GM12872 (cell line): Measurements from ENCODE around the gene SLC25A19.
A peak's percentile ranks its signal among the peaks of the same experiment; 100 is the strongest.

Source experiments
- TF ChIP-seq, protein P1 (sequence below): IDR thresholded peaks from 3 replicates; pipeline ENCODE4 v1.5.1; 2011; ENCODE audit warnings: low read depth, mild to moderate bottlenecking, low read length, moderate library complexity; ENCODE audit not compliant: insufficient read depth

SLC25A19 gene

DNA sequence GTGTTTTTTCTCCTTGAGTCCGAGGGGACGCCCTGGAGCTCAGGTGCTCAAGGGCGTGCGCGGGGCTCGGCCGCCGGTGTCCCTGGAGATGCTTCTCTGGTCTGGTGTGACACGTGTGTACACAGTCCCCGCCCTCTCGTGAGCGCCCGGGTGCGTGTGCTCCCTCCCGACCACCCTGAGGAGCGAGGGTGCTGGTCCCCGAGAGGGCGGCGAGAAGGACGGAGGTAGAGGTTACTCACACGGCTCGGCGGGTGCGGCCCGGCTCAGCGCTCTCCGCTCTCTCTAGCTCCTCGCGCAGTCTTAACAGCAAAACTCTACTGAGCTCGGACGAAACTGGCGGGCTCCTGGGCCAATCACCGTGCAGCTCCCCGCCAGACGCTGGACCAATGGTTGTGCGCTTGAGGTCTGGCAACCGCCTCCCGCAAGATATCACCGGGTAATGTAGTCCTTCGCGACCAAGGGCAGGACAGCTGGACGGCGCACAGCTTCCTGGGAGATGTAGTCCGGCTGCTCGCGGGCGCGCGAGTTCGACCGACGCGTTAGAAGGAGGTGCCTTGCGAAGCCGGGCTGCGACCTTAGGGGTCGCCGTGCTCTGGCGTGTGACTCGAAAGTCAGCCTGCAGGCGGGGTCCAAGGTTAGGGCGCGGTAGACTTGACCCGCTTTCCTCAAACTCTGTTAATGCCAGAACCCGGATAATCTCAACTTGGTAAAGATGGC is at the start of gene SLC25A19:
TSS of gene SLC25A19 (minus strand) at position 319 of the 717 bp plus-strand sequence. CDS start 2,669 bp downstream, outside the sequence.
- TF ChIP-seq, protein P1, sequence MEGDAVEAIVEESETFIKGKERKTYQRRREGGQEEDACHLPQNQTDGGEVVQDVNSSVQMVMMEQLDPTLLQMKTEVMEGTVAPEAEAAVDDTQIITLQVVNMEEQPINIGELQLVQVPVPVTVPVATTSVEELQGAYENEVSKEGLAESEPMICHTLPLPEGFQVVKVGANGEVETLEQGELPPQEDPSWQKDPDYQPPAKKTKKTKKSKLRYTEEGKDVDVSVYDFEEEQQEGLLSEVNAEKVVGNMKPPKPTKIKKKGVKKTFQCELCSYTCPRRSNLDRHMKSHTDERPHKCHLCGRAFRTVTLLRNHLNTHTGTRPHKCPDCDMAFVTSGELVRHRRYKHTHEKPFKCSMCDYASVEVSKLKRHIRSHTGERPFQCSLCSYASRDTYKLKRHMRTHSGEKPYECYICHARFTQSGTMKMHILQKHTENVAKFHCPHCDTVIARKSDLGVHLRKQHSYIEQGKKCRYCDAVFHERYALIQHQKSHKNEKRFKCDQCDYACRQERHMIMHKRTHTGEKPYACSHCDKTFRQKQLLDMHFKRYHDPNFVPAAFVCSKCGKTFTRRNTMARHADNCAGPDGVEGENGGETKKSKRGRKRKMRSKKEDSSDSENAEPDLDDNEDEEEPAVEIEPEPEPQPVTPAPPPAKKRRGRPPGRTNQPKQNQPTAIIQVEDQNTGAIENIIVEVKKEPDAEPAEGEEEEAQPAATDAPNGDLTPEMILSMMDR: peak; percentile 60

DNA sequence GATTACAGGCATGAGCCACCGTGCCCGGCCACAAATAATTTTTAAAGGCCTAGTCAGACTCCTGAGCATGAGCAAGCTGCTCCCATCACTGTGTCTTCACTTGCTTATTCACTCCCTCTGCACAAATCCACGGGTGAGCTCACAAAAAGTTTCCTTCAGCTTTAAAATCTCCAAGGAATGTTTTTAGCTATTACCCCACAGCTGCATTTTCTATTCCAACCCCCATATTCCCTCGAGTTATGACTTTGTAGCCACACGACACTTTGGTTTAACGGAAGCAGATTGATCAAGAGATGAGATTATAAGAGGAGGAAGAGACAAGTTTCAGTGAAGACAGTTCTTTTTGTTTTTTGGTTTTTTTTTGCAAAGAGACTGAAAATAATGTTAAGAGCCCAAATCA is 49.1 kb upstream of the SLC25A19 start:
- TF ChIP-seq, protein P1: no peak

DNA sequence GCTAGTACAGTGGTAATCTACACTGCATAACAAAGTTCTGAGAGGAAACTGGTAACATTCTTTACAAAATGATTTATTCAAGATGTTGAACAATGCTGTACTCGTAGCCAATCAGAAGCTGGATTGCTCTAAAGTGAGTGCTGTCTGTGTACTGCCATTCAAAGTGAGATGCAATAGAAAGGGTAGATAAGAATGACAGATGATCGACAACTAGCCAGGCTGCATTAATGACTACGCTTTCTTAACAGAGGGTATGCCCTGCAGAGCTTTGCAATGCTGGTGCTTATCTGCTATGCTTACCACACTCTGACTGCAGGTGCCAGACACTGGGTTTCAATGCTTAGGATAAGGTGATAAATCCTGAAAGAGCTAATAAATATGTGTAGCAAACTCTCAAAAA is 46.1 kb upstream of the SLC25A19 start:
- TF ChIP-seq, protein P1: no peak

DNA sequence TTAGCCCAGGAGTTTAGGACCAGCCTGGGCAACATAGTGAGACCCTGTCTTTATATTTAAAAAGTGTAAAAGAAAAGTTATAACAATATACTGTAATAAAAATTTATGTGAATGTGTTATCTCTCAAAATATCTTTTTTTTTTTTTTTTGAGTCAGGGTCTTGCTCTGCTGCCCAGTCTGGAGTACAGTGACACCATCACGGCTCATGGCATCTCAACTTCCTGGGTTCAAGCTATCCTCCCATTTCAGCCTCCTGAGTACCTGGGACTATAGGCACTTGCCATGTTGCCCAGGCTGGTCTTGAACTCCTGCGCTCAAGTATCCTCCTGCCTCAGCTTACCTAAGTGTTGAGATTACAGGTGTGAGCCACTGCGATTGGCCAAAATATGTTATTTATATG is 45.5 kb upstream of the SLC25A19 start:
- TF ChIP-seq, protein P1: no peak

DNA sequence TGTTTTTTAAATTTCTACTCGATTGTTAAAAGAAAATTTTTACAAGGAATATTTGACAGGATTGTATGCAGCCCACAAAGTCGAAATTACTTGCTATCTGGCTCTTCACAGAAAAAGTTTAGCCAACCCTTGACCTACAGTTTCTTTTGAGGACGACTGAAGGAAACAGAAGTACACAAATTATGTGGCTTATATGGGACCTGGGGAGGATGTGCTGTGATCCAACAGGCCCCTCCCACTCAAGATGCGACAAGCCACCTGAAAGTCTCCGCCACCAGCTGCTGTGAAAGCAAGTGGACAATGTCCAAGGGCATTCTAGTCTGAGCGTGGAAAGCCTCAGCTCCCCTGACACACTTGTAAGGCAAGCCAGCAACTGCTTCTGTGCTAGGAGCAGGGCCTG is 42.4 kb upstream of the SLC25A19 start:
- TF ChIP-seq, protein P1: no peak

DNA sequence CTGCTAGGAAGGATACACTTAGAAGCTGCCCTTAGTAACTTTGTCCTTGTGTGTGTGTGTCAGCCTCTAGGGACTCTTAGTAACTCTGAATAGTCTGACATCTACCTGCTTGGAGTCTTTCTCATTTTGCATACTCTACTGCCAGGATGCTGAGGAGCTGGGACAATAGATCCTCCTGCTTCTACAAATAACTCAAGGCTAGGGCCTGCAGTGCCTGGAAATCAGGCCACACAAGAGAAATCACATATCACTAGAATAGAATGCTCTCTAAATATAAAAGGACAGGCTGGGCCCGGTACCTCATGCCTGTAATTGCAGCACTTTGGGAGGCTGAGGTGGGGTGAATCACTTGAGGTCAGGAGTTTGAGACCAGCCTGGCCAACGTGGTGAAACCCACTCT is 38.5 kb upstream of the SLC25A19 start:
- TF ChIP-seq, protein P1: no peak

DNA sequence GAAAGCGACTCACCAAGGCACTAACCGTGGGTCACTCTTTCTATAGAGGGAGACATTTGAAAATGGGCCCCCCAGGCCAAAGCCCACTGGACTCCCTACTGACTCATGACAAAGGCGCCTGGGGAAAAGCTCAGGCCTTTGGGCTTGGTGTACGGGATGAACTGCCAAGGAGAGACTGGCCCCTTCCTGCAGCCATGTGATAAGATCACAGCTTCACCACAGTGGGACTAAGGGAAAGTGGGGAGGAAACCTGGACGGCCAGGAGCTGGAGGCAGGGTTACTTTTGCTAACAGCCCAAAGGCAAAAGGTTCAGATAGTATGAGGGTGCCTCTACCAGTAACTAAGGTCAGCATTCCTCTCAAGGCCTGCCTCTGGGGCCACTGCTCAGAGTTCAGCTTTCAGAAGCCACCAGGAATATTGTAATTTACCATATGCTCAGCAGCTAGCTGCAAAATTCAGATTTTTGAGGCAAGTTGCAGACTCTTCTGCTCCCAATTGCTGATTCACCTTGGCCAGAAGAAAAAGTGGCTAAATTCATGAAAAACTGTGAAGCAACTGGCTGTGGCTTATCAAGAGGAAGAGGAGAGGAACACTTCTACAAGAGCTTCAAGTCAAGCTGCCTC is 37.1 kb upstream of the SLC25A19 start:
- TF ChIP-seq, protein P1: no peak
